PC-3 (cell line): ENCODE results near the gene GAB2. TPM values are rescaled to one million over a fixed set of nuclear protein-coding genes. Genes with fewer than 3 reads are reported as not detected.
A peak's percentile ranks its signal among the peaks of the same experiment; 100 is the strongest.
"Not testable (repeated sequence)": the region's sequence is repeated elsewhere in the genome, so short reads cannot be mapped to it uniquely, and the experiment has no call there.

Experiments
- ATAC-seq: fragments of 200-7000 bp; cut with Tn5 transposase; 2 replicates; pipeline ENCODE4 v1.9.1; 2020; ENCODE audit warnings: mild to moderate bottlenecking, moderate library complexity
- BruUV-seq: library from RNA; stranded (reverse); fragments of 400-500 nt; replicated peaks from 2 replicates; lab custom pipeline; 2021; lab: Mats Ljungman, UMichigan
- CTCF ChIA-PET: fragments of 300-600 bp; sonication (Branson Sonifier 250); formaldehyde crosslinking; loops from one replicate; lab custom pipeline; 2022; ENCODE audit warnings: antibody characterized with exemption; lab: Charles Lee
- POLR2A ChIA-PET: fragments of 300-600 bp; sonication (Branson Sonifier 250); formaldehyde crosslinking; loops from one replicate; lab custom pipeline; 2022; ENCODE audit warnings: antibody characterized with exemption; ENCODE audit not compliant: unreplicated experiment; lab: Charles Lee
- DNase-seq: peaks from one replicate; pipeline ENCODE4 v3.0.0-alpha.2; 2015
- H2AFZ ChIP-seq: fragments of 300-600 bp; sonication (generic); 2 replicates; pipeline ENCODE4 v1.6.0; 2016; ENCODE audit warnings: antibody characterized with exemption, low read length
- H3F3A ChIP-seq: fragments of 300-600 bp; sonication (generic); one replicate; pipeline ENCODE4 v1.6.0; 2017; ENCODE audit warnings: antibody characterized with exemption, low read length, control low read depth, mild to moderate bottlenecking; ENCODE audit not compliant: unreplicated experiment
- H3K27ac ChIP-seq: fragments of 300-600 bp; sonication (generic); 2 replicates; pipeline ENCODE4 v1.5.1; 2016; ENCODE audit warnings: mild to moderate bottlenecking, low read length
- H3K27me3 ChIP-seq: fragments of 300-600 bp; sonication (generic); 2 replicates; pipeline ENCODE4 v1.6.1; 2016; ENCODE audit warnings: low read length, mixed read lengths
- H3K36me3 ChIP-seq: fragments of 300-600 bp; sonication (generic); 2 replicates; pipeline ENCODE4 v1.6.1; 2016; ENCODE audit warnings: low read depth, mixed run types, low read length, mixed read lengths
- H3K4me1 ChIP-seq: fragments of 300-600 bp; sonication (generic); 2 replicates; pipeline ENCODE4 v1.5.1; 2016; ENCODE audit warnings: low read length; ENCODE audit not compliant: insufficient read depth
- H3K4me2 ChIP-seq: fragments of 300-600 bp; sonication (generic); 2 replicates; pipeline ENCODE4 v1.6.0; 2016; ENCODE audit warnings: low read length
- H3K4me3 ChIP-seq: fragments of 300-600 bp; sonication (generic); 2 replicates; pipeline ENCODE4 v1.5.1; 2016; ENCODE audit warnings: mild to moderate bottlenecking, low read length, mixed read lengths
- H3K79me2 ChIP-seq: fragments of 300-600 bp; sonication (generic); 2 replicates; pipeline ENCODE4 v1.6.1; 2017; ENCODE audit warnings: low read length, mixed read lengths
- H3K9ac ChIP-seq: fragments of 300-600 bp; sonication (generic); 2 replicates; pipeline ENCODE4 v1.6.0; 2016; ENCODE audit warnings: mild to moderate bottlenecking, low read length
- H3K9me2 ChIP-seq: fragments of 300-600 bp; sonication (generic); replicated peaks from 2 replicates; pipeline ENCODE4 v1.6.1; 2016; ENCODE audit warnings: mixed run types, low read length, mixed read lengths
- H3K9me3 ChIP-seq: fragments of 300-600 bp; sonication (generic); 2 replicates; pipeline ENCODE4 v1.6.1; 2016; ENCODE audit warnings: low read length, mixed read lengths
- H4K20me1 ChIP-seq: fragments of 300-600 bp; sonication (generic); 2 replicates; pipeline ENCODE4 v1.6.1; 2016; ENCODE audit warnings: low read length, mixed read lengths
- EZH2 ChIP-seq: fragments of 300-600 bp; sonication (generic); IDR thresholded peaks from one replicate; pipeline ENCODE4 v1.6.1; 2017; ENCODE audit warnings: antibody characterized with exemption, mild to moderate bottlenecking, low read length; ENCODE audit not compliant: unreplicated experiment
- EZH2phosphoT487 ChIP-seq: fragments of 300-600 bp; sonication (generic); IDR thresholded peaks from 2 replicates; pipeline ENCODE4 v1.6.1; 2018; ENCODE audit warnings: mild to moderate bottlenecking, antibody characterized with exemption, low read length, borderline replicate concordance
- intact Hi-C: fragments of 100-400 bp; cut with micrococcal nuclease; formaldehyde crosslinking; loops from 2 replicates; pipeline ENCODE4 v1.9.0; 2023
- total RNA-seq: library from RNA; depleted of rRNA; stranded (reverse); fragments of >200 nt; gene quantifications from 2 replicates; pipeline ENCODE4 v1.2.3, GENCODE V29; 2014
- TF ChIP-seq, protein P1 (sequence below): fragments of 300-600 bp; sonication (generic); conservative IDR thresholded peaks from 2 replicates; pipeline ENCODE4 v1.5.1; 2017; ENCODE audit warnings: antibody characterized with exemption, low read depth, mild to moderate bottlenecking, low read length

Gene GAB2
- total RNA-seq, 1 experiment from 2014 or later = 7.1 TPM

DNA sequence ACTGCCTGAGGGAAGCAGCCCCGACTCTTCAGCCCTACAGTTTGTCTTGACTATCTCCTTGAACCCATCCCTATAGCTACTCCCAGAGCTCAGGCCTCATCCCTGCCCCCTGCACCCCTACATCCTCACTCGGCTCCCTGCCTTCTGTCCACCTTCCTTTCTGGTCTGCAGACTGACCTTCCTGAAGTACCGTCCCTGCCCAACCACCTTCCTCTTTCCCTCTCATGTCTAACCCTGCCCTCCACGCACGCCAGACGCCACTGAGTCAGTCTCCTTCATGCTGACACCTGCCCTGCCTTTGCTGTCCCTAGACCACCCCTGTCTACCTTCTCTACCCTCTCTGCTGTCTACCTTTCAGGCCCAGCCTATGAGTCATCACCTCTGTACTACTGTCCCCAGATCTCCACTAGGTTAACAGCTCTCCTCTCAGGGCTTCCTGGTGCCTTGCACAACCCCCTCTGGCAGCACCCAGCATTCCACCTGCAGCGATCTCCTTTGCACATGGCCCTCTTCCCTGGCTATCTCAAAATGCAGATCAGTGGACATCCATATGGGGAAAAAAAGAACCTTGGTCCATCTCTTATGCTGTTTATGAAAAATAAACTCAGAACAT is 238.1 kb downstream of the GAB2 start:
- Histone ChIP-seq H3K4me2 (no peak overlapping the region), H3K9ac (no peak overlapping the region), H3K9me2 (no peaks in the 10 kb centered on the region), H3K4me1 (no peaks in the 10 kb centered on the region), H3K4me3 (no peak overlapping the region), H3F3A (no peaks in the 10 kb centered on the region), H3K79me2 (0 out of 2 replicates have a peak, but pooled peaks cover under 1% of the 10 kb centered on the region), H4K20me1 (no peaks in the 10 kb centered on the region), H3K36me3 (peaks cover 10% of the 10 kb centered on the region; the same call in 1 of the 2 replicates), H2AFZ (no peak overlapping the region), H3K27me3 (no peaks in the 10 kb centered on the region), H3K9me3 (no peaks in the 10 kb centered on the region), H3K27ac (no peak overlapping the region)
- intact Hi-C loops = no loop called here
- ChIA-PET CTCF (no interaction called here), POLR2A (no interaction called here)
- TF ChIP-seq, protein P1, sequence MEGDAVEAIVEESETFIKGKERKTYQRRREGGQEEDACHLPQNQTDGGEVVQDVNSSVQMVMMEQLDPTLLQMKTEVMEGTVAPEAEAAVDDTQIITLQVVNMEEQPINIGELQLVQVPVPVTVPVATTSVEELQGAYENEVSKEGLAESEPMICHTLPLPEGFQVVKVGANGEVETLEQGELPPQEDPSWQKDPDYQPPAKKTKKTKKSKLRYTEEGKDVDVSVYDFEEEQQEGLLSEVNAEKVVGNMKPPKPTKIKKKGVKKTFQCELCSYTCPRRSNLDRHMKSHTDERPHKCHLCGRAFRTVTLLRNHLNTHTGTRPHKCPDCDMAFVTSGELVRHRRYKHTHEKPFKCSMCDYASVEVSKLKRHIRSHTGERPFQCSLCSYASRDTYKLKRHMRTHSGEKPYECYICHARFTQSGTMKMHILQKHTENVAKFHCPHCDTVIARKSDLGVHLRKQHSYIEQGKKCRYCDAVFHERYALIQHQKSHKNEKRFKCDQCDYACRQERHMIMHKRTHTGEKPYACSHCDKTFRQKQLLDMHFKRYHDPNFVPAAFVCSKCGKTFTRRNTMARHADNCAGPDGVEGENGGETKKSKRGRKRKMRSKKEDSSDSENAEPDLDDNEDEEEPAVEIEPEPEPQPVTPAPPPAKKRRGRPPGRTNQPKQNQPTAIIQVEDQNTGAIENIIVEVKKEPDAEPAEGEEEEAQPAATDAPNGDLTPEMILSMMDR = no peak
- TF ChIP-seq EZH2phosphoT487 (no peak), EZH2 (no peak)
- no peak; the same call in 1 of the 2 replicates for ATAC-seq
- peak; percentile 25 for DNase-seq
- BruUV-seq = no TSS peak

DNA sequence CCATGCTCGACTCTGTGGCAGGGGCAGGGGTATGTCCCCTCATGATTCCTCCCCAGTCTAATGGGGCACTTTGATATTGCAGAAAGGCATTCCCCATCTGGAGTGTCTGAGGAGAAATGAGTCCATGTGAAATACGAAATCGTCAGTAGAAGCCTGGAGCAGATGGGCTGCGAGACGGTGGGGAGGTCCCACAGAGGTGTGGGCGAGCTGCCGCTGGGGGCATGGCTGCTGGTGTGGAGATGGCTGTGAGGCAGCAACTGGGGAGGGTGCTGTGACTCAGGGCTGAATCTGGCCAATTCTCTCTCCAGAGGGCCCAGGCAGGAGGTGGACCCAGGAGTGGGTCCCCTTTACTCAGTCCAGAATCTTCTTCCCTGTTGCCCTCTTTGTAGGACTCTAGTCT is 240.4 kb downstream of the GAB2 start:
- H3K36me3 ChIP-seq = peaks cover 10% of the 10 kb centered on the region; the same call in 1 of the 2 replicates
- CTCF ChIA-PET = no interaction called here
- no peak for ATAC-seq
- H3K9me3 ChIP-seq = no peaks in the 10 kb centered on the region
- no peak overlapping the region for H2AFZ ChIP-seq
- no peak for TF ChIP-seq EZH2
- TF ChIP-seq, protein P1 = no peak
- no peak for TF ChIP-seq EZH2phosphoT487
- no peak overlapping the region for H3K4me3 ChIP-seq
- no TSS peak for BruUV-seq
- H3K9me2 ChIP-seq = no peaks in the 10 kb centered on the region
- no peaks in the 10 kb centered on the region for H3K79me2 ChIP-seq
- no peak for DNase-seq
- intact Hi-C loops = no loop called here
- H4K20me1 ChIP-seq = no peaks in the 10 kb centered on the region
- H3K4me2 ChIP-seq = no peak overlapping the region
- POLR2A ChIA-PET = no interaction called here
- no peak overlapping the region for H3K9ac ChIP-seq
- H3K4me1 ChIP-seq = no peaks in the 10 kb centered on the region
- H3F3A ChIP-seq = no peaks in the 10 kb centered on the region
- H3K27me3 ChIP-seq = no peaks in the 10 kb centered on the region
- no peak overlapping the region for H3K27ac ChIP-seq

DNA sequence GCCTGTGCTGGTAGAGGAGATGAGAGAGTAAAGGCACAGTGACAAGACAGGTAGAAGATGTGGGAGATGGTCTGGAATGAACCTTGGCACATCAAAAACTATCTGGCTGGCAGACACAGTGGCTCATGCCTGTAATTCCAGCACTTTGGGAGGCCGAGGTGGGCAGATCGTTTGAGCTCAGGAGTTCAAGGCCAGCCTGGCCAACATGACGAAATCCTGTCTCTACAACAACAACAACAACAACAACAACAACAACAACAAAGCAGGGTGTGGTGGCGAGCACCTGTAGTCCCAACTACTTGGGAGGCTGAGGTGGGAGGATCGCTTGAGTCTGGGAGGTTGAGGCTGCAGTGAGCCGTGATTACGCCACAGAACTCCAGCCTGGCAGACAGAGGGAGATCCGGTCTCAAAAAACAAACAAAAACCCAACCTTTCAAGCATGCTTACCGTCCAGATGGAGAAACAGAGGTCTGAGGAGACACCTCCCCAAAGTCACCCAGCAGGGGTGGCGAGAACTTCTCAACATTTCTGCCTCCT is 240.9 kb downstream of the GAB2 start:
- peaks cover 6% of the 10 kb centered on the region; the same call in 1 of the 2 replicates for H3K36me3 ChIP-seq
- H3K79me2 ChIP-seq = no peaks in the 10 kb centered on the region
- no peak overlapping the region for H3K4me2 ChIP-seq
- no peak for DNase-seq
- H4K20me1 ChIP-seq = no peaks in the 10 kb centered on the region
- H3K9ac ChIP-seq = no peak overlapping the region
- ChIA-PET POLR2A (no interaction called here), CTCF (no interaction called here)
- no peak for ATAC-seq
- no peaks in the 10 kb centered on the region for H3F3A ChIP-seq
- no peaks in the 10 kb centered on the region for H3K4me1 ChIP-seq
- no TSS peak for BruUV-seq
- no peak overlapping the region for H2AFZ ChIP-seq
- H3K27ac ChIP-seq = no peak overlapping the region
- intact Hi-C loops = no loop called here
- no peaks in the 10 kb centered on the region for H3K9me2 ChIP-seq
- H3K4me3 ChIP-seq = no peak overlapping the region
- H3K9me3 ChIP-seq = no peaks in the 10 kb centered on the region
- H3K27me3 ChIP-seq = no peaks in the 10 kb centered on the region
- TF ChIP-seq EZH2phosphoT487 = no peak
- TF ChIP-seq, protein P1 = no peak
- no peak for TF ChIP-seq EZH2

DNA sequence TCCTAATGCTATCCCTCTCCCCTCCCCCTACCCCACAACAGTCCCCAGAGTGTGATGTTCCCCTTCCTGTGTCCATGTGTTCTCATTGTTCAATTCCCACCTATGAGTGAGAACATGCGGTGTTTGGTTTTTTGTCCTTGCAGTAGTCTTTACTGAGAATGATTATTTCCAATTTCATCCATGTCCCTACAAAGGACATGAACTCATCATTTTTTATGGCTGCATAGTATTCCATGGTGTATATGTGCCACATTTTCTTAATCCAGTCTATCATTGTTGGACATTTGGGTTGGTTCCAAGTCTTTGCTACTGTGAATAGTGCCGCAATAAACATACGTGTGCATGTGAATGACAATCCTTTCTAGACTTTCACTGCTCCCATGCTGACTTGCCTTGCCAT is 241.8 kb downstream of the GAB2 start:
- H3F3A ChIP-seq, H3K36me3 ChIP-seq, CTCF ChIA-PET, BruUV-seq, intact Hi-C loops, DNase-seq, H3K27me3 ChIP-seq, H4K20me1 ChIP-seq, H3K9ac ChIP-seq, H3K9me3 ChIP-seq, H3K4me3 ChIP-seq, H2AFZ ChIP-seq, H3K79me2 ChIP-seq, ATAC-seq, H3K9me2 ChIP-seq, H3K27ac ChIP-seq, H3K4me2 ChIP-seq, H3K4me1 ChIP-seq: not testable (repeated sequence)
- POLR2A ChIA-PET = interaction anchor here (0.6 kb wide), 1 partner anchor 24 kb away, joined by 8 read pairs; no protein-coding TSS in a partner anchor
